Activated T-cell treated with anti-CD3 and anti-CD28 coated beads, Interleukin-2, amount 50 U/mL, for 4 hours (primary cell): Measurements from ENCODE around the gene LGR6. TPM values are rescaled to one million over a fixed set of nuclear protein-coding genes. Genes with fewer than 3 reads are reported as not detected.

ENCODE experiments used
- ATAC-seq, 2 donors: fragments of 200-7000 bp; cut with Tn5 transposase; one replicate each; pipeline ENCODE4 v1.10.0; 2021
- DNase-seq: peaks from one replicate; pipeline ENCODE4 v3.0.0-alpha.2; 2020
- H3K27me3 Mint-ChIP-seq: one replicate; pipeline ENCODE4 v1.8.0; 2021; ENCODE audit warnings: low read depth, mixed read lengths
- H3K36me3 Mint-ChIP-seq: one replicate; pipeline ENCODE4 v1.8.0; 2022; ENCODE audit warnings: mixed read lengths; ENCODE audit not compliant: insufficient read depth
- H3K4me1 Mint-ChIP-seq: one replicate; pipeline ENCODE4 v1.8.0; 2021; ENCODE audit warnings: low read depth, mixed read lengths
- H3K4me3 Mint-ChIP-seq: one replicate; pipeline ENCODE4 v1.8.0; 2021; ENCODE audit warnings: mild to moderate bottlenecking, moderate library complexity, mixed read lengths
- H3K9me3 Mint-ChIP-seq: one replicate; pipeline ENCODE4 v1.8.0; 2021; ENCODE audit warnings: mixed read lengths
- total RNA-seq, 3 donors: library from RNA; stranded (reverse); gene quantifications; one replicate each; pipeline ENCODE4 v1.2.1, GENCODE V29; 2021

Gene LGR6
- total RNA-seq, 3 donors from 2014 or later: 0.08 to 0.21 TPM; not detected in 1

- DNase-seq: no peak
- H3K4me1 Mint-ChIP-seq: no peaks in the 10 kb centered on the region
- ATAC-seq: no peak
- no peak overlapping the region for H3K4me3 Mint-ChIP-seq
- no peaks in the 10 kb centered on the region for H3K27me3 Mint-ChIP-seq
- H3K9me3 Mint-ChIP-seq: no peaks in the 10 kb centered on the region
- H3K36me3 Mint-ChIP-seq: no peaks in the 10 kb centered on the region
These were observed 117.1 kb downstream of the LGR6 start for GRCh38 chr1:202310746-202311145.

- Mint-ChIP-seq H3K36me3 (no peaks in the 10 kb centered on the region), H3K4me1 (no peaks in the 10 kb centered on the region), H3K9me3 (no peaks in the 10 kb centered on the region), H3K4me3 (no peak overlapping the region), H3K27me3 (no peaks in the 10 kb centered on the region)
- no peak for DNase-seq
- ATAC-seq: no peak
These were observed 118.5 kb downstream of the LGR6 start for GRCh38 chr1:202311875-202312635.

- DNase-seq (peak; percentile 69), ATAC-seq (peak; percentile 81 to 92)
- Mint-ChIP-seq H3K4me1 (no peaks in the 10 kb centered on the region), H3K4me3 (no peak overlapping the region), H3K9me3 (no peaks in the 10 kb centered on the region), H3K36me3 (no peaks in the 10 kb centered on the region), H3K27me3 (no peaks in the 10 kb centered on the region)
These were observed 122.1 kb downstream of the LGR6 start for GRCh38 chr1:202315576-202316168.

- no peaks in the 10 kb centered on the region for H3K9me3 Mint-ChIP-seq
- H3K4me1 Mint-ChIP-seq: no peaks in the 10 kb centered on the region
- no peaks in the 10 kb centered on the region for H3K36me3 Mint-ChIP-seq
- DNase-seq (no peak), ATAC-seq (no peak)
- H3K27me3 Mint-ChIP-seq: no peaks in the 10 kb centered on the region
- no peak overlapping the region for H3K4me3 Mint-ChIP-seq
These were observed 122.6 kb downstream of the LGR6 start for GRCh38 chr1:202316186-202316585.

- Mint-ChIP-seq H3K27me3 (no peaks in the 10 kb centered on the region), H3K4me1 (no peaks in the 10 kb centered on the region), H3K36me3 (no peaks in the 10 kb centered on the region), H3K9me3 (no peaks in the 10 kb centered on the region), H3K4me3 (no peak overlapping the region)
- no peak for ATAC-seq
- no peak for DNase-seq
These were observed 124.6 kb downstream of the LGR6 start for GRCh38 chr1:202317941-202318925.

GRCh38 chr1:202319381-202320080 is 125.9 kb downstream of the LGR6 start:
- no peaks in the 10 kb centered on the region for H3K36me3 Mint-ChIP-seq
- H3K4me1 Mint-ChIP-seq: no peaks in the 10 kb centered on the region
- no peaks in the 10 kb centered on the region for H3K9me3 Mint-ChIP-seq
- ATAC-seq (no peak), DNase-seq (no peak)
- no peaks in the 10 kb centered on the region for H3K27me3 Mint-ChIP-seq
- no peak overlapping the region for H3K4me3 Mint-ChIP-seq

- ATAC-seq (no peak), DNase-seq (no peak)
- Mint-ChIP-seq H3K9me3 (no peaks in the 10 kb centered on the region), H3K27me3 (no peaks in the 10 kb centered on the region), H3K4me3 (no peak overlapping the region), H3K36me3 (no peaks in the 10 kb centered on the region), H3K4me1 (no peaks in the 10 kb centered on the region)
These were observed 126.4 kb downstream of the LGR6 start for GRCh38 chr1:202320081-202320405.

- DNase-seq (no peak), ATAC-seq (no peak)
- Mint-ChIP-seq H3K4me3 (no peak overlapping the region), H3K27me3 (no peaks in the 10 kb centered on the region), H3K4me1 (no peaks in the 10 kb centered on the region), H3K9me3 (no peaks in the 10 kb centered on the region), H3K36me3 (no peaks in the 10 kb centered on the region)
These were observed 130.1 kb downstream of the LGR6 start for GRCh38 chr1:202323731-202324130.

GRCh38 chr1:202324646-202325045 is 131.0 kb downstream of the LGR6 start:
- H3K27me3 Mint-ChIP-seq: no peaks in the 10 kb centered on the region
- no peak overlapping the region for H3K4me3 Mint-ChIP-seq
- no peaks in the 10 kb centered on the region for H3K9me3 Mint-ChIP-seq
- no peaks in the 10 kb centered on the region for H3K4me1 Mint-ChIP-seq
- DNase-seq (no peak), ATAC-seq (no peak)
- H3K36me3 Mint-ChIP-seq: no peaks in the 10 kb centered on the region

GRCh38 chr1:202329891-202330290 is 136.3 kb downstream of the LGR6 start:
- no peaks in the 10 kb centered on the region for H3K4me1 Mint-ChIP-seq
- H3K27me3 Mint-ChIP-seq: no peaks in the 10 kb centered on the region
- no peaks in the 10 kb centered on the region for H3K9me3 Mint-ChIP-seq
- DNase-seq: no peak
- H3K4me3 Mint-ChIP-seq: no peak overlapping the region
- H3K36me3 Mint-ChIP-seq: peaks cover 23% of the 10 kb centered on the region
- no peak for ATAC-seq

- ATAC-seq: no peak
- no peak overlapping the region for H3K4me3 Mint-ChIP-seq
- H3K9me3 Mint-ChIP-seq: no peaks in the 10 kb centered on the region
- peaks cover 26% of the 10 kb centered on the region for H3K36me3 Mint-ChIP-seq
- no peaks in the 10 kb centered on the region for H3K27me3 Mint-ChIP-seq
- no peaks in the 10 kb centered on the region for H3K4me1 Mint-ChIP-seq
- no peak for DNase-seq
These were observed 140.3 kb downstream of the LGR6 start for GRCh38 chr1:202333861-202334260.

- H3K36me3 Mint-ChIP-seq: peaks cover 1% of the 10 kb centered on the region
- no peaks in the 10 kb centered on the region for H3K9me3 Mint-ChIP-seq
- H3K27me3 Mint-ChIP-seq: no peaks in the 10 kb centered on the region
- no peak for ATAC-seq
- DNase-seq: no peak
- peak overlapping the region; percentile 59 for H3K4me3 Mint-ChIP-seq
- peaks cover 24% of the 10 kb centered on the region for H3K4me1 Mint-ChIP-seq
These were observed 150.2 kb downstream of the LGR6 start for GRCh38 chr1:202343652-202344349.

GRCh38 chr1:202348005-202348508 is 154.5 kb downstream of the LGR6 start:
- Mint-ChIP-seq H3K9me3 (no peaks in the 10 kb centered on the region), H3K36me3 (no peaks in the 10 kb centered on the region), H3K4me3 (peak overlapping the region; percentile 95), H3K4me1 (peaks cover 27% of the 10 kb centered on the region), H3K27me3 (no peaks in the 10 kb centered on the region)
- DNase-seq (no peak), ATAC-seq (no peak)
